ENCODE data around the gene CFAP100. TPM values are rescaled to one million over a fixed set of nuclear protein-coding genes. Genes with fewer than 3 reads are reported as not detected.

CFAP100 gene
- total RNA-seq, 1 experiment from 2014 or later: not detected

- ATAC-seq (no peak), DNase-seq (ENCODE audit: low read depth, low spot score) (no peak)
- no peak overlapping the region for H3K4me2 ChIP-seq (ENCODE audit: low read length)
- H3K27me3 ChIP-seq (ENCODE audit: insufficient read depth, low read length): no peaks in the 10 kb centered on the region
- H3K79me2 ChIP-seq (ENCODE audit: insufficient read depth, low read length): no peaks in the 10 kb centered on the region
- POLR2A ChIA-PET: no interaction called here
- no peak for TF ChIP-seq EZH2phosphoT487 (IDR thresholded peaks at IDR 0.05; ENCODE audit: borderline replicate concordance)
- peak; percentile 24; the same call in 1 of the 2 replicates for TF ChIP-seq RAD21 (IDR thresholded peaks at IDR 0.05; ENCODE audit: low read depth)
- intact Hi-C loops (cut with micrococcal nuclease): no loop called here
- no peak overlapping the region for H2AFZ ChIP-seq (ENCODE audit: low read depth, low read length, poor library complexity, severe bottlenecking)
- BruUV-seq (replicated peaks): no TSS peak
- no peak overlapping the region for H3K27ac ChIP-seq (ENCODE audit: low read depth, low read length)
- H3K4me1 ChIP-seq (ENCODE audit: control insufficient read depth in 1 of 2, insufficient read depth in 2 of 2, low read length in 2 of 2): no peaks in the 10 kb centered on the region
- RAD21 ChIA-PET (ENCODE audit: low non-redundant PET in 1 of 2, low total read pairs in 2 of 2, uncharacterized antibody in 2 of 2, unreplicated experiment in 2 of 2): no interaction called here
- H3K9me2 ChIP-seq (ENCODE audit: insufficient read depth): no peaks in the 10 kb centered on the region
- no peak overlapping the region for H3K9ac ChIP-seq (ENCODE audit: low read length)
- H3K36me3 ChIP-seq (ENCODE audit: control insufficient read depth in 1 of 2, insufficient read depth in 2 of 2, low read length in 2 of 2): no peaks in the 10 kb centered on the region
- H4K20me1 ChIP-seq (ENCODE audit: insufficient read depth): no peaks in the 10 kb centered on the region
- no peak overlapping the region for H3K4me3 ChIP-seq (replicated peaks in 1 of 2; ENCODE audit: low read depth in 1 of 2, low read length in 2 of 2)
- CTCF ChIA-PET: interaction anchor here (0.6 kb wide), 1 partner anchor 102 kb away, joined by 3 read pairs; no protein-coding TSS in a partner anchor
- H3K9me3 ChIP-seq (ENCODE audit: control insufficient read depth in 1 of 2, insufficient read depth in 1 of 2, low read depth in 1 of 2, low read length in 2 of 2): no peaks in the 10 kb centered on the region
Observed at GRCh38 chr3:126372413-126373145, 22.1 kb upstream of the CFAP100 start.

GRCh38 chr3:126373146-126373613, 21.5 kb upstream of the CFAP100 start:
- H3K9me3 ChIP-seq (ENCODE audit: control insufficient read depth in 1 of 2, insufficient read depth in 1 of 2, low read depth in 1 of 2, low read length in 2 of 2): no peaks in the 10 kb centered on the region
- DNase-seq (ENCODE audit: low read depth, low spot score) (no peak), ATAC-seq (no peak)
- H3K27me3 ChIP-seq (ENCODE audit: insufficient read depth, low read length): no peaks in the 10 kb centered on the region
- no peaks in the 10 kb centered on the region for H3K4me1 ChIP-seq (ENCODE audit: control insufficient read depth in 1 of 2, insufficient read depth in 2 of 2, low read length in 2 of 2)
- no peak overlapping the region for H2AFZ ChIP-seq (ENCODE audit: low read depth, low read length, poor library complexity, severe bottlenecking)
- no peak overlapping the region for H3K9ac ChIP-seq (ENCODE audit: low read length)
- H3K36me3 ChIP-seq (ENCODE audit: control insufficient read depth in 1 of 2, insufficient read depth in 2 of 2, low read length in 2 of 2): no peaks in the 10 kb centered on the region
- POLR2A ChIA-PET: no interaction called here
- TF ChIP-seq YY1 (IDR thresholded peaks at IDR 0.05; ENCODE audit: extremely low read depth, insufficient replicate concordance, low read depth, low read length) (no peak), POLR2A (IDR thresholded peaks at IDR 0.05; ENCODE audit: borderline replicate concordance, extremely low read depth, insufficient read depth, insufficient read length) (no peak), RAD21 (IDR thresholded peaks at IDR 0.05; ENCODE audit: low read depth) (no peak), JUND (IDR thresholded peaks at IDR 0.05) (no peak), ZBTB33 (IDR thresholded peaks at IDR 0.05; ENCODE audit: extremely low read depth, insufficient replicate concordance, low read length) (no peak), ZNF274 (IDR thresholded peaks at IDR 0.05; ENCODE audit: low read depth, low read length) (no peak), TCF7L2 (IDR thresholded peaks at IDR 0.05; ENCODE audit: borderline replicate concordance, extremely low read depth, insufficient read depth, insufficient read length) (no peak), SP1 (IDR thresholded peaks at IDR 0.05; ENCODE audit: low read depth) (no peak), FOSL1 (IDR thresholded peaks at IDR 0.05; ENCODE audit: low read depth) (no peak), EZH2phosphoT487 (IDR thresholded peaks at IDR 0.05; ENCODE audit: borderline replicate concordance) (no peak), REST (IDR thresholded peaks at IDR 0.05; ENCODE audit: low read depth) (no peak), ELF1 (IDR thresholded peaks at IDR 0.05; ENCODE audit: borderline replicate concordance, low read depth) (no peak), SIN3A (IDR thresholded peaks at IDR 0.05; ENCODE audit: low read depth) (no peak)
- BruUV-seq (replicated peaks): no TSS peak
- H3K9me2 ChIP-seq (ENCODE audit: insufficient read depth): no peaks in the 10 kb centered on the region
- CTCF ChIA-PET: interaction anchor here (0.6 kb wide), 1 partner anchor 101 kb away, joined by 3 read pairs; no protein-coding TSS in a partner anchor
- RAD21 ChIA-PET (ENCODE audit: low non-redundant PET in 1 of 2, low total read pairs in 2 of 2, uncharacterized antibody in 2 of 2, unreplicated experiment in 2 of 2): no interaction called here
- intact Hi-C loops (cut with micrococcal nuclease): no loop called here
- no peak overlapping the region for H3K27ac ChIP-seq (ENCODE audit: low read depth, low read length)
- no peaks in the 10 kb centered on the region for H3K79me2 ChIP-seq (ENCODE audit: insufficient read depth, low read length)
- no peak overlapping the region for H3K4me3 ChIP-seq (replicated peaks in 1 of 2; ENCODE audit: low read depth in 1 of 2, low read length in 2 of 2)
- no peak overlapping the region for H3K4me2 ChIP-seq (ENCODE audit: low read length)
- H4K20me1 ChIP-seq (ENCODE audit: insufficient read depth): no peaks in the 10 kb centered on the region
